A549 (cell line): ENCODE results near the gene HK1.

Experiments
- CTCF ChIP-seq: fragments of >200 bp; sonication (Bioruptor Twin); formaldehyde crosslinking; IDR thresholded peaks from 3 replicates; pipeline ENCODE4 v1.5.1; 2016
- MAX ChIP-seq: IDR thresholded peaks from 2 replicates; pipeline ENCODE4 v1.6.1; 2012

- TF ChIP-seq MAX (no peak), CTCF (no peak)
Observed at GRCh38 chr10:69246581-69247312, 31.5 kb upstream of the HK1 start.
